ENCODE results near the gene FILIP1.

The FILIP1 gene

GRCh38 chr6:75378101-75378500 is 115.5 kb downstream of the FILIP1 start:
- no peak overlapping the region for H3K4me3 ChIP-seq (ENCODE audit: low read depth, low read length)
- H3K27ac ChIP-seq (ENCODE audit: low read depth, low read length) = no peak overlapping the region
- H3K4me1 ChIP-seq (ENCODE audit: control insufficient read depth, insufficient read depth, low read length) = peaks cover 41% of the 10 kb centered on the region
- H3K27me3 ChIP-seq (ENCODE audit: control insufficient read depth, insufficient read depth, low read length) = no peaks in the 10 kb centered on the region
- no peaks in the 10 kb centered on the region for H3K9me3 ChIP-seq (ENCODE audit: control insufficient read depth, insufficient read depth, low read depth, low read length)
- H3K9ac ChIP-seq (ENCODE audit: low read length) = no peak overlapping the region
- H3K36me3 ChIP-seq (ENCODE audit: control insufficient read depth, insufficient read depth, low read length) = no peaks in the 10 kb centered on the region

GRCh38 chr6:75377386-75377785 is 116.2 kb downstream of the FILIP1 start:
- no peaks in the 10 kb centered on the region for H3K36me3 ChIP-seq (ENCODE audit: control insufficient read depth, insufficient read depth, low read length)
- no peaks in the 10 kb centered on the region for H3K27me3 ChIP-seq (ENCODE audit: control insufficient read depth, insufficient read depth, low read length)
- H3K4me1 ChIP-seq (ENCODE audit: control insufficient read depth, insufficient read depth, low read length) = peaks cover 38% of the 10 kb centered on the region
- no peak overlapping the region for H3K9ac ChIP-seq (ENCODE audit: low read length)
- no peaks in the 10 kb centered on the region for H3K9me3 ChIP-seq (ENCODE audit: control insufficient read depth, insufficient read depth, low read depth, low read length)
- peak overlapping the region; percentile 28; the same call in 1 of the 2 replicates for H3K27ac ChIP-seq (ENCODE audit: low read depth, low read length)
- no peak overlapping the region for H3K4me3 ChIP-seq (ENCODE audit: low read depth, low read length)

GRCh38 chr6:75376347-75377024 is 117.1 kb downstream of the FILIP1 start:
- peaks cover 38% of the 10 kb centered on the region for H3K4me1 ChIP-seq (ENCODE audit: control insufficient read depth, insufficient read depth, low read length)
- H3K27ac ChIP-seq (ENCODE audit: low read depth, low read length) = peak overlapping the region; percentile 28
- H3K9me3 ChIP-seq (ENCODE audit: control insufficient read depth, insufficient read depth, low read depth, low read length) = no peaks in the 10 kb centered on the region
- no peak overlapping the region for H3K4me3 ChIP-seq (ENCODE audit: low read depth, low read length)
- H3K27me3 ChIP-seq (ENCODE audit: control insufficient read depth, insufficient read depth, low read length) = no peaks in the 10 kb centered on the region
- no peaks in the 10 kb centered on the region for H3K36me3 ChIP-seq (ENCODE audit: control insufficient read depth, insufficient read depth, low read length)
- peak overlapping the region; percentile 46 for H3K9ac ChIP-seq (ENCODE audit: low read length)

GRCh38 chr6:75374961-75375400 is 118.6 kb downstream of the FILIP1 start:
- H3K4me1 ChIP-seq (ENCODE audit: control insufficient read depth, insufficient read depth, low read length) = peaks cover 41% of the 10 kb centered on the region
- no peaks in the 10 kb centered on the region for H3K9me3 ChIP-seq (ENCODE audit: control insufficient read depth, insufficient read depth, low read depth, low read length)
- no peaks in the 10 kb centered on the region for H3K27me3 ChIP-seq (ENCODE audit: control insufficient read depth, insufficient read depth, low read length)
- H3K36me3 ChIP-seq (ENCODE audit: control insufficient read depth, insufficient read depth, low read length) = no peaks in the 10 kb centered on the region
- peak overlapping the region; percentile 1; the same call in 1 of the 2 replicates for H3K27ac ChIP-seq (ENCODE audit: low read depth, low read length)
- no peak overlapping the region for H3K4me3 ChIP-seq (ENCODE audit: low read depth, low read length)
- H3K9ac ChIP-seq (ENCODE audit: low read length) = no peak overlapping the region

- Histone ChIP-seq H3K36me3 (ENCODE audit: control insufficient read depth, insufficient read depth, low read length) (no peaks in the 10 kb centered on the region), H3K4me3 (ENCODE audit: low read depth, low read length) (no peak overlapping the region), H3K9ac (ENCODE audit: low read length) (no peak overlapping the region), H3K27ac (ENCODE audit: low read depth, low read length) (no peak overlapping the region), H3K4me1 (ENCODE audit: control insufficient read depth, insufficient read depth, low read length) (peaks cover 42% of the 10 kb centered on the region), H3K27me3 (ENCODE audit: control insufficient read depth, insufficient read depth, low read length) (no peaks in the 10 kb centered on the region), H3K9me3 (ENCODE audit: control insufficient read depth, insufficient read depth, low read depth, low read length) (no peaks in the 10 kb centered on the region)
Measured at GRCh38 chr6:75372884-75373283, 120.7 kb downstream of the FILIP1 start.

GRCh38 chr6:75370011-75370410 is 123.6 kb downstream of the FILIP1 start:
- Histone ChIP-seq H3K27ac (ENCODE audit: low read depth, low read length) (no peak overlapping the region), H3K27me3 (ENCODE audit: control insufficient read depth, insufficient read depth, low read length) (no peaks in the 10 kb centered on the region), H3K36me3 (ENCODE audit: control insufficient read depth, insufficient read depth, low read length) (no peaks in the 10 kb centered on the region), H3K9me3 (ENCODE audit: control insufficient read depth, insufficient read depth, low read depth, low read length) (no peaks in the 10 kb centered on the region), H3K9ac (ENCODE audit: low read length) (no peak overlapping the region), H3K4me3 (ENCODE audit: low read depth, low read length) (no peak overlapping the region), H3K4me1 (ENCODE audit: control insufficient read depth, insufficient read depth, low read length) (peaks cover 14% of the 10 kb centered on the region)

- H3K4me1 ChIP-seq (ENCODE audit: control insufficient read depth, insufficient read depth, low read length) = peaks cover 10% of the 10 kb centered on the region; the same call in 1 of the 2 replicates
- H3K27ac ChIP-seq (ENCODE audit: low read depth, low read length) = no peak overlapping the region
- no peaks in the 10 kb centered on the region for H3K27me3 ChIP-seq (ENCODE audit: control insufficient read depth, insufficient read depth, low read length)
- H3K9me3 ChIP-seq (ENCODE audit: control insufficient read depth, insufficient read depth, low read depth, low read length) = no peaks in the 10 kb centered on the region
- no peak overlapping the region for H3K9ac ChIP-seq (ENCODE audit: low read length)
- no peak overlapping the region for H3K4me3 ChIP-seq (ENCODE audit: low read depth, low read length)
- H3K36me3 ChIP-seq (ENCODE audit: control insufficient read depth, insufficient read depth, low read length) = no peaks in the 10 kb centered on the region
Measured at GRCh38 chr6:75368864-75369402, 124.7 kb downstream of the FILIP1 start.

GRCh38 chr6:75368151-75368779 is 125.3 kb downstream of the FILIP1 start:
- Histone ChIP-seq H3K36me3 (ENCODE audit: control insufficient read depth, insufficient read depth, low read length) (no peaks in the 10 kb centered on the region), H3K9me3 (ENCODE audit: control insufficient read depth, insufficient read depth, low read depth, low read length) (no peaks in the 10 kb centered on the region), H3K27me3 (ENCODE audit: control insufficient read depth, insufficient read depth, low read length) (no peaks in the 10 kb centered on the region), H3K27ac (ENCODE audit: low read depth, low read length) (no peak overlapping the region), H3K4me1 (ENCODE audit: control insufficient read depth, insufficient read depth, low read length) (peaks cover 10% of the 10 kb centered on the region; the same call in 1 of the 2 replicates), H3K9ac (ENCODE audit: low read length) (no peak overlapping the region), H3K4me3 (ENCODE audit: low read depth, low read length) (no peak overlapping the region)

GRCh38 chr6:75363304-75363703 is 130.3 kb downstream of the FILIP1 start:
- H3K36me3 ChIP-seq (ENCODE audit: control insufficient read depth, insufficient read depth, low read length) = no peaks in the 10 kb centered on the region
- 0 out of 2 replicates have a peak, but pooled peaks cover 2% of the 10 kb centered on the region for H3K4me1 ChIP-seq (ENCODE audit: control insufficient read depth, insufficient read depth, low read length)
- no peaks in the 10 kb centered on the region for H3K27me3 ChIP-seq (ENCODE audit: control insufficient read depth, insufficient read depth, low read length)
- no peak overlapping the region for H3K4me3 ChIP-seq (ENCODE audit: low read depth, low read length)
- H3K9me3 ChIP-seq (ENCODE audit: control insufficient read depth, insufficient read depth, low read depth, low read length) = no peaks in the 10 kb centered on the region
- H3K27ac ChIP-seq (ENCODE audit: low read depth, low read length) = no peak overlapping the region
- H3K9ac ChIP-seq (ENCODE audit: low read length) = no peak overlapping the region

GRCh38 chr6:75353644-75354043 is 140.0 kb downstream of the FILIP1 start:
- Histone ChIP-seq H3K9me3 (ENCODE audit: control insufficient read depth, insufficient read depth, low read depth, low read length) (no peaks in the 10 kb centered on the region), H3K9ac (ENCODE audit: low read length) (no peak overlapping the region), H3K36me3 (ENCODE audit: control insufficient read depth, insufficient read depth, low read length) (no peaks in the 10 kb centered on the region), H3K4me3 (ENCODE audit: low read depth, low read length) (no peak overlapping the region), H3K27me3 (ENCODE audit: control insufficient read depth, insufficient read depth, low read length) (no peaks in the 10 kb centered on the region), H3K4me1 (ENCODE audit: control insufficient read depth, insufficient read depth, low read length) (peaks cover 18% of the 10 kb centered on the region), H3K27ac (ENCODE audit: low read depth, low read length) (no peak overlapping the region)

GRCh38 chr6:75351570-75351969 is 142.0 kb downstream of the FILIP1 start:
- no peaks in the 10 kb centered on the region for H3K36me3 ChIP-seq (ENCODE audit: control insufficient read depth, insufficient read depth, low read length)
- H3K4me1 ChIP-seq (ENCODE audit: control insufficient read depth, insufficient read depth, low read length) = peaks cover 23% of the 10 kb centered on the region
- H3K27me3 ChIP-seq (ENCODE audit: control insufficient read depth, insufficient read depth, low read length) = no peaks in the 10 kb centered on the region
- H3K4me3 ChIP-seq (ENCODE audit: low read depth, low read length) = no peak overlapping the region
- no peak overlapping the region for H3K27ac ChIP-seq (ENCODE audit: low read depth, low read length)
- no peaks in the 10 kb centered on the region for H3K9me3 ChIP-seq (ENCODE audit: control insufficient read depth, insufficient read depth, low read depth, low read length)
- no peak overlapping the region for H3K9ac ChIP-seq (ENCODE audit: low read length)
